GM12878 (cell line): ENCODE measurements around the gene TLX2. TPM values are rescaled to one million over a fixed set of nuclear protein-coding genes. Genes with fewer than 3 reads are reported as not detected.

Experiments
- CUX1 ChIP-seq: IDR thresholded peaks from 2 replicates; pipeline ENCODE4 v1.6.1; 2012; ENCODE audit warnings: improper control_type of control experiment, low read depth, low read length; ENCODE audit not compliant: insufficient replicate concordance
- FOS ChIP-seq: IDR thresholded peaks from 3 replicates; pipeline ENCODE4 v1.6.1; 2011; ENCODE audit warnings: borderline replicate concordance; ENCODE audit not compliant: insufficient read length; ENCODE audit errors: extremely low read depth
- SKIL ChIP-seq: fragments of 450-650 bp; IDR thresholded peaks from 2 replicates; pipeline ENCODE4 v1.6.1; 2017; ENCODE audit warnings: mild to moderate bottlenecking, low read depth, inconsistent platforms; ENCODE audit not compliant: poor library complexity, severe bottlenecking
- ZBTB4 ChIP-seq: fragments of 450-650 bp; formaldehyde crosslinking; IDR thresholded peaks from 2 replicates; pipeline ENCODE4 v1.4.0; 2022; ENCODE audit warnings: mild to moderate bottlenecking, moderate library complexity
- polyA plus RNA-seq, 11 experiments: library from polyadenylated mRNA; depleted of rRNA in 4 of 11; unstranded in 6 of 11; stranded (reverse) in 5 of 11; fragments of >200 nt; fragmentation: Nextera tagmentation in 4 of 11; fragmentation: Illumina TruSeq in 1 of 11; extraction: Ambion mirVana in 4 of 11; extraction: Trizol in 1 of 11; gene quantifications; 1 replicate in 1 of 11; 2 replicates in 10 of 11; pipeline versions ENCODE4 v1.2.1 to v1.2.3, GENCODE V29; 2011 to 2016; ENCODE audit warnings: inconsistent platforms in 2 of 11, missing spikeins in 2 of 11, low read depth in 1 of 11
- total RNA-seq, 4 experiments: library from RNA; depleted of rRNA in 3 of 4; stranded (reverse); fragments of >200 nt in 3 of 4; fragmentation: Illumina TruSeq in 1 of 4; extraction: Trizol in 1 of 4; gene quantifications; 2 replicates each; pipeline versions ENCODE4 v1.2.1 to v1.2.3, GENCODE V29; 2013 to 2021

Gene TLX2
- total and polyA plus RNA-seq, 10 of the 15 experiments (the other 5 are each of a cell fraction or from before 2014, with no cell fraction given): 0.06 to 5.5 (median 3.6) TPM; not detected in 1

- no peak for TF ChIP-seq CUX1
- no peak for TF ChIP-seq ZBTB4 (CRISPR knock-in tag)
- TF ChIP-seq FOS: no peak
- TF ChIP-seq SKIL: no peak
- TF ChIP-seq, all 136 proteins: peak for 0
Observed at GRCh38 chr2:74556159-74556558, 41.9 kb downstream of the TLX2 start (continued).
